GM21526 (cell line): Measurements from ENCODE around the gene LSMEM2.
"Not testable (repeated sequence)": the region's sequence is repeated elsewhere in the genome, so short reads cannot be mapped to it uniquely, and the experiment has no call there.

Source experiments
- ATAC-seq: cut with Tn5 transposase; IDR thresholded peaks from one replicate; pipeline ENCODE4 v1.9.1; 2021; ENCODE audit warnings: moderate library complexity; ENCODE audit not compliant: unreplicated experiment, low FRiP score

The LSMEM2 gene

GRCh38 chr3:50275141-50275995 is 3.5 kb upstream of the LSMEM2 start:
- ATAC-seq, result no peak

- ATAC-seq, result no peak
These were observed 2.7 kb upstream of the LSMEM2 start for GRCh38 chr3:50275996-50276761.

- no peak for ATAC-seq
These were observed 2.2 kb upstream of the LSMEM2 start for GRCh38 chr3:50276762-50277101.

DNA sequence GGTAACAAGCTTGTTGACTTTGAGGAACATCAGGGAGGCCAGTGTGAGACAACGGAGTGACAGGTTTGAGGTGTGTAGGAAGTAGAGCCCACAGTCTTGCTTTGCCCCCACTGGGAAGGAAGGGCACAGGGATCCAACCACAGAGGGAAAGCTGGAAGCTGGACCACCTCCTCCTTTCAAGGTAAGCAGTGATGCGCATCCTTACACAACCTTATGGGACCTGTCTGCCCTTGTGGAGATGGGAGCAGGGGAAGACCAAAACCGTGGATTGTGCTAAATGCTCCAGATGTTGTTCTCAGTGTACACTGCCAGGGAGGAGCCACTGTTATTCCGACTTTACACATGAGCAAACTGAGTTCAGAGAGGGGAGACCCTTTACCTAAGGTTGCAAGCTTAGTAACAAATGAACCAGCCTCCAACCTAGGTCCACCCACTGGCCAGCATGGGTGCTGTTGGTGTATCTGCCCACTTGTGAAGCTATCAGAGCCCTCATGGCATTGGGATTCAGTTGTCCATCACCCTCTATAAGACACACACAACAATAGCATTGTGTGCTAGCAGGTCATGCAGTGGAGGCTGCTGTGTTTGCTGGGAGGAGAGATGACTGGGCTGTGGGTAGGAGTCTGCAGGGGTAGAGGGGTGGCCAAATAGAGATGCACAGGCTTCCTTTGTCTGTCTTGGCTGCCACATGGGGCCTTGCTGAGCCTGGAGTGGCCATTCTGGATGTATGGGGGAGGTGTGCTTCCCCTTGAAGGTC is 586 bp upstream of the LSMEM2 start:
- no peak for ATAC-seq

DNA sequence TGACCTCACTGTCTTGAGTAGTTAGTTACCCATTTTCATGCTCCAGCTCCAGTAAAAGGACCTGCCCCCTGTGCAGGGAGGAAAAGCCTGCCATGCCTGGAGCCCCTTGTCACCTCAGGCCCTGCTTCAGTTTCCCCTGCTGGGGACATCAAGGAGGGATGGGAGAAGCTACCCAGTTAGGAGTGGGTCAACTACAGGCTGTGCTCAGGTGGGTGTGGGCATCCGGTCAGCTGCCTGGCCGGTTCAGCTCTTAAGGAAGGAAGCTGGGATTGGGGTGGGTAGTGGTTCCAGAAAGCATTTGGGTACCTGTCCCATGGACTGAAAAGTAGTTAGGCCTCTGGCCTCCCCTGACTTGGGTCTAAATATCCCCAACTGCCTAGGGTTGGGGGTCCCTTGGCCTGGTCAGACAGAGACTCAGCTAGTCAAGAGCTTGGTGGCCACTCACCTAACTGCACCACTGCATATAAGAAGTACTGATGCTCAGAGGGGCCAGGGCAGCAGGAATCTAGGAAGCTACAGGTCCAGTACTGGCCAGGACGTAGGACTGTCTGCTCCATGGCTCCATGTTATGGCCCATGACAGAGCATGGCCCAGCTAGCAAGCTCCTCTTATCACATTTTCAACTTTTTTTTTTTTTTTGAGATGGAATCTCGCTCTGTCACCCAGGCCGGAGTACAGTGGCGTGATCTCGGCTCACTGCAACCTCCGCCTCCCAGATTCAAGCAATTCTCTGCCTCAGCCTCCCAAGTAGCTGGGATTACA is 549 bp downstream of the LSMEM2 start:
- no peak for ATAC-seq

GRCh38 chr3:50284121-50284520 is 5.2 kb downstream of the LSMEM2 start:
- ATAC-seq, result not testable (repeated sequence)

GRCh38 chr3:50286322-50287227 is 7.7 kb downstream of the LSMEM2 start:
- ATAC-seq, result no peak

GRCh38 chr3:50287262-50287661 is 8.4 kb downstream of the LSMEM2 start:
- ATAC-seq, result no peak

DNA sequence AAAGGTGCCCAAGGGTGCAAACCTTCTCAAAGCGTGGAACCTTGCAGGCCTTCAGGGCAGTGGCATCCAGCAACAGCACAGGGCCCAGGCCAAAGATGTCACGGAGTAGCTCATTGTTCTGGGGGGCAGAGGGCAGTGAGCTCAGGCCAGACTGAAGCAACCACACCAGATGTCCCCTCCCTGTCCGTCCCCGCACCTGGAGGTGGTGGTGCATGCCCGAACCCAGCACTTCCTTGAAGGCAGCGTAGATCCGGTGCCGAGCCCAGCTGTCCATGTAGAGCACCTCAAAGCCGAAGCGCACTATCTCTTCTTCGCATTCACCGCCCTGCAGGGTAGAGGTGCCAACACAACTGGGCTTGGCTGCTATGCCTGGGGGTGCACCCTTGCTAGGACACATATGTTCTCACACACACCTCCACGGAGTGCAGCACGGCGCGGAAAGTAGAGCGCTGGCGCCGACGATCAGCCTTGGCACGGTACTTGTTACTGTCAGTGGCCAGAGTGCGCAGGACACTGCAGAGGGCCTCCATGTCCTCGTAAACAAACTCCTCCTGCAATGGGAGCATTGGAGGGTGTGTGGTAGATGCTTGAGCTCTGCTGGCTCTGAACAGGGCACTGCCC is 9.6 kb downstream of the LSMEM2 start:
- ATAC-seq, result no peak

GRCh38 chr3:50289130-50289529 is 10.2 kb downstream of the LSMEM2 start:
- ATAC-seq, result no peak

GRCh38 chr3:50290161-50290641 is 11.3 kb downstream of the LSMEM2 start:
- ATAC-seq, result no peak

- peak; percentile 85 for ATAC-seq
These were observed 13.5 kb downstream of the LSMEM2 start, which contains the start of gene IFRD2 for GRCh38 chr3:50292159-50293078. IFRD2 (minus strand) TSS chr3:50292429; CDS start chr3:50292274, 155 bp downstream.

DNA sequence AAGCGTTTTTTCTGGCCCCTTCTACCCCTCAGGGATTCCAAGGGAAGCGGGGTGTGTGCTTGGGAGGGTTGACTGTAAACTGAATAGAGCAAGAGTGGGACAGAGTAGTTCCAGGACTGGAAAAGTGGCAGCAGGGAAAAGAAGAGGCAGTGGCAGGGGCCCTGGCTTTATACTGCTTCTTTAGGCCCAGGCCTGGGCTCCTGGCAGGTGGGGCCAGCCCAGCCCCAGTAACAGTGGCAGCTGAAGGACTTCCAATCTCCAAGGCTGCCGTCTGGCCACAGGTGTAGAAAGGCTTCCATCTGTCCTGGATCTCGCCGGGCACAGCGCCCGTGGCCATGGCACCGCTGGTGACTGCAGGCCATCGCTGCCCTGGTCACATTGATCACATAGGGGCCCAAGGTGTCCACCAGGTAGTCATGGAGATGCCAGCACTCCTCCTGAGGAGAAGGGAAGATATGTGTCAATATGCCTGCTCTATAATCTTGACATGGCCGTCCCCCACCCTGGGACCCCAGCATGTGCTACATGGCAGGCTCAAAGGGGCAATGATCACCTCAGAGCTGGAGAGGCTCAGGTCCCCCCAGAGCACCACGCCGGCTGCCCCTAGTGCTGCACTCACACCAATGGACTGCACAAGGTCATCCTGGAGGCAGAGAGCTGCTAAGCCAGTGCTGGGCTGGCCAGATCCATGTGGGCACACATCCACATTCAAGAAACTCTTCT is 14.4 kb downstream of the LSMEM2 start:
- no peak for ATAC-seq

DNA sequence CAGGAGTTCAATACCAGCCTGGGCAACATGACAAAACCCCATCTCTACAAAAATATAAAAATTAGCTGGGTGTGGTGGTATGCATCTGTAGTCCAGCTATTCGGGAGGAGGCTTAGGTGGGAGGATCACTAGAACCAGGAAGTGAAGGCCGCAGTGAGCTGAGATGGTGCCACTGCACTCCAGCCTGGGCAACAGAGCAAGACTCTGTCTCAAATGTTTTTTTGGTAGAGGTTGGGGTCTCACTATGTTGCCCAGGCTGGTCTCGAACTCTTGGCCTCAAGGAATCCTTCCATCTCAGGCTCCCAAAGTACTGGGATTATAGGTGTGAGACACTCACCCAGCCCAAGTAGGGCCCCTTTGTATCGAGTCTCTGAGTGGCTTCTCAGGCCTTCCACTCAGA is 15.2 kb downstream of the LSMEM2 start:
- ATAC-seq, result no peak

DNA sequence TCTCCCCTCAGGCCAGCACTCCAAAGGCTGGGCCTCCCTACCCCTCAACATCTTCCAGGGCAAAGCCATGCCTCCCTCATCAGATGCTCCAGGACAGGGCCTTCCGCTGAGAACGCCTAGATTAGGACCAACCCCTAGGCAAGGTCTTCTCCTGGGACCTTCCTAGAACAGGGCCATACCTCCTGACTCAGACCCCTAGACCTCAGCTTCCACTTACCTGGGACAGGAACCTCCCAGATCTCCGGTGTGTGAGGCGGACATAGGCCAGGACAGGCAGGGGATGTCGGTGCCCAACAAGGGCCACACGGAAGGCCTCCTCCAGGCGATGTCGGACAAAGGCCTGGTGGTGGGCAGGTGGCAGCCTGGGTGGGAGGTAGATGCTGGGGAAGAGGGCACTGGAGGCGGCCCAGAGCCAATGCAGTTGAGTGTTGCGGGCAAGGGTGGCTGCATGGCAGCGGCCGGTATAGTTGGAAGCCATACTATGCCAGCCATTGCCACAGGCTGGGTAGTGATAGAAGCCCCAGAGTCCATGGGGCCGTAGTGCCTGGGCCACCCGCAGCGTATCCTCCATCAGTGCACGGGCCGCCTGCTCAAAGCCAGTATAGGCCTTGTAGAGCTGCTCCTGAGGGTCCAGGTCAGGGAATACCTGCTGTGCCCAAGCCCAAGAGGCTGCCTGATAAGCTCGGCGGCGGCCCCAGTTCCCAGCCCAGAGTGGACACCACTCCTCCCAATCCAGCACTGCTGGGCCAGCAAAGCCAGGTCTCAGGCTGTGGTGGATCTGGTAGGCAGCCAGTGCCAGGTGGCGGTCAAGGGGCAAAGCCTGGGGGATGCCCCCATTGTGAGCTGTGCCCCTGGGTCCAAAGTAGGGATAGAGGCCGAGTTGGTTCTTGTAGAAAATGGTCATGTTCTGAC is 15.9 kb downstream of the LSMEM2 start:
- no peak for ATAC-seq
